ENCODE measurements around the gene SLC48A1. TPM values are rescaled to one million over a fixed set of nuclear protein-coding genes. Genes with fewer than 3 reads are reported as not detected.

The SLC48A1 gene
- total RNA-seq, 1 experiment from 2014 or later = 20.0 TPM

DNA sequence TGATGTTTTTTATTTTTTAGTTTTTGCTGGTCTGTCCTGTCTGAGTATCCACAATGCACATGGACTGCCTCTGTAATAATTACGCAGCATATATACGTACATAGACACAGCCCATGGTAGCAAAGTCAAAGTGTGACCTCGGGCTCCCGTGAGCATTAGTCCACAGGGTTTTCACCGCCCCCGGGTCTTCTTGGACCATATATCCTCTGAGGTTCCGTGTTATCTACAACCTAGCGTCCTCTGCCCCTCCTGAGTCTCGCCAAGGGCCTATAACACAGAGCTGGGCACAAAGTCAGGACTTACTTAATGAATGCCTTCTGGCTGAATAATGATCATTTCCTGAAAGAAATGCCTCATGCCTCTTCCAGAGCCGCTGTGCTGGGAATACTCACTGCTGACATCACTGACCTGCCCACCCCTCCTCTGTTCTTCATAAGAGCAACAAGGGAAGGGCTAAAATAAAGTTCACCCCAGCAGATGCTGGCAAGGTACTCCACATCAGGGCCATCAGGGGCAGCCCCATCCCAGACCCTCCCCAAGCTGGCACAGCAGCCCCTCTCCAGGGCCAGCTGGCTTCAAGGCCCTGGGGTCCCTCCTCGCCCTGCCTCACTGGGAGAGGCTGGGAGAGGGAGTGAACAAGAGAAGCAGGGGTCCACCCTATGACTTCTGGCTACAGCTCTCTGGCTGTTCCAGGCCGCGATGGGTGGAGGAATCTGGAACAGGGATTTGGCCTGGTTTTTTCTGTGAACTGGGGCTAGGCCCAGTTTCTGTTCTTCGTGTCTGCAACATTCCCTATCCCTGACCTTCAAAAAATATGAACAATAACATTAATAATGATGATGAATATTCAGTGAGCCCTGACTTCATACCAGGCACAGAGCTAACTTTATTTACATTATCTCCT lies 38.8 kb downstream of the SLC48A1 start:
- peak overlapping the region; percentile 67 for H3K9ac ChIP-seq (ENCODE audit: low read length)

More for the DNA sequence above, 38.8 kb downstream of the SLC48A1 start:
- Histone ChIP-seq H3K4me3 (replicated peaks in 1 of 2; ENCODE audit: low read depth in 1 of 2, low read length in 2 of 2) (peak overlapping the region in 1 of 2 experiments; percentile 59; a peak in 1 of 4 replicates), H3K4me2 (ENCODE audit: low read length) (peak overlapping the region; percentile 97), H3K79me2 (ENCODE audit: insufficient read depth, low read length) (peaks cover 94% of the 10 kb centered on the region), H3K27me3 (ENCODE audit: insufficient read depth, low read length) (no peaks in the 10 kb centered on the region), H3K9me2 (ENCODE audit: insufficient read depth) (no peaks in the 10 kb centered on the region), H3K36me3 (ENCODE audit: control insufficient read depth in 1 of 2, insufficient read depth in 2 of 2, low read length in 2 of 2) (no peaks in the 10 kb centered on the region), H3K27ac (ENCODE audit: low read depth, low read length) (peak overlapping the region; percentile 79), H3K4me1 (ENCODE audit: control insufficient read depth in 1 of 2, insufficient read depth in 2 of 2, low read length in 2 of 2) (peaks cover 43 to 92% of the 10 kb centered on the region in 2 experiments), H4K20me1 (ENCODE audit: insufficient read depth) (no peaks in the 10 kb centered on the region), H3K9me3 (ENCODE audit: control insufficient read depth in 1 of 2, insufficient read depth in 1 of 2, low read depth in 1 of 2, low read length in 2 of 2) (no peaks in the 10 kb centered on the region), H2AFZ (ENCODE audit: low read depth, low read length, poor library complexity, severe bottlenecking) (no peak overlapping the region)
- ChIA-PET RAD21 (ENCODE audit: low non-redundant PET in 1 of 2, low total read pairs in 2 of 2, uncharacterized antibody in 2 of 2, unreplicated experiment in 2 of 2) (interaction anchor here in 1 of 2 experiments (0.8 kb wide), 1 partner anchor 33 kb away, joined by 3 read pairs; no protein-coding TSS in a partner anchor), POLR2A (interaction anchor here (2.2 kb wide), 1 partner anchor 18 kb away, joined by 8 read pairs; no protein-coding TSS in a partner anchor), CTCF (interaction anchor here (1.3 to 3.7 kb wide), 2 partner anchors 9 to 26 kb away, joined by 4 to 20 read pairs; no protein-coding TSS in a partner anchor)
- intact Hi-C loops (cut with micrococcal nuclease) = no loop called here
- TF ChIP-seq ZNF274 (IDR thresholded peaks at IDR 0.05; ENCODE audit: low read depth, low read length) (no peak), POLR2AphosphoS5 (IDR thresholded peaks at IDR 0.05; ENCODE audit: low read depth, low read length) (no peak), RAD21 (IDR thresholded peaks at IDR 0.05; ENCODE audit: low read depth) (no peak)
- TF ChIP-seq, protein P1, sequence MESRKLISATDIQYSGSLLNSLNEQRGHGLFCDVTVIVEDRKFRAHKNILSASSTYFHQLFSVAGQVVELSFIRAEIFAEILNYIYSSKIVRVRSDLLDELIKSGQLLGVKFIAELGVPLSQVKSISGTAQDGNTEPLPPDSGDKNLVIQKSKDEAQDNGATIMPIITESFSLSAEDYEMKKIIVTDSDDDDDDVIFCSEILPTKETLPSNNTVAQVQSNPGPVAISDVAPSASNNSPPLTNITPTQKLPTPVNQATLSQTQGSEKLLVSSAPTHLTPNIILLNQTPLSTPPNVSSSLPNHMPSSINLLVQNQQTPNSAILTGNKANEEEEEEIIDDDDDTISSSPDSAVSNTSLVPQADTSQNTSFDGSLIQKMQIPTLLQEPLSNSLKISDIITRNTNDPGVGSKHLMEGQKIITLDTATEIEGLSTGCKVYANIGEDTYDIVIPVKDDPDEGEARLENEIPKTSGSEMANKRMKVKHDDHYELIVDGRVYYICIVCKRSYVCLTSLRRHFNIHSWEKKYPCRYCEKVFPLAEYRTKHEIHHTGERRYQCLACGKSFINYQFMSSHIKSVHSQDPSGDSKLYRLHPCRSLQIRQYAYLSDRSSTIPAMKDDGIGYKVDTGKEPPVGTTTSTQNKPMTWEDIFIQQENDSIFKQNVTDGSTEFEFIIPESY (IDR thresholded peaks at IDR 0.05; ENCODE audit: extremely low read depth, insufficient replicate concordance, low read length) = no peak
- ATAC-seq (no peak), DNase-seq (ENCODE audit: low read depth, low spot score) (no peak)
- no TSS peak for BruUV-seq (replicated peaks)
